SU-DHL-6 (cell line): ENCODE data around the gene SLC13A5.

Source experiments
- EZH2phosphoT487 ChIP-seq: fragments of 200-600 bp; sonication (generic), shearing (Covaris generic); conservative IDR thresholded peaks from 2 replicates; pipeline ENCODE4 v1.6.1; 2018; ENCODE audit warnings: mild to moderate bottlenecking, antibody characterized with exemption, low read length, moderate library complexity, mixed read lengths
- TF ChIP-seq, protein P1 (sequence below): fragments of 200-600 bp; sonication (generic); IDR thresholded peaks from one replicate; pipeline ENCODE4 v1.5.1; 2017; ENCODE audit warnings: antibody characterized with exemption, mild to moderate bottlenecking, low read length, moderate library complexity; ENCODE audit not compliant: insufficient read depth, poor library complexity, severe bottlenecking

DNA sequence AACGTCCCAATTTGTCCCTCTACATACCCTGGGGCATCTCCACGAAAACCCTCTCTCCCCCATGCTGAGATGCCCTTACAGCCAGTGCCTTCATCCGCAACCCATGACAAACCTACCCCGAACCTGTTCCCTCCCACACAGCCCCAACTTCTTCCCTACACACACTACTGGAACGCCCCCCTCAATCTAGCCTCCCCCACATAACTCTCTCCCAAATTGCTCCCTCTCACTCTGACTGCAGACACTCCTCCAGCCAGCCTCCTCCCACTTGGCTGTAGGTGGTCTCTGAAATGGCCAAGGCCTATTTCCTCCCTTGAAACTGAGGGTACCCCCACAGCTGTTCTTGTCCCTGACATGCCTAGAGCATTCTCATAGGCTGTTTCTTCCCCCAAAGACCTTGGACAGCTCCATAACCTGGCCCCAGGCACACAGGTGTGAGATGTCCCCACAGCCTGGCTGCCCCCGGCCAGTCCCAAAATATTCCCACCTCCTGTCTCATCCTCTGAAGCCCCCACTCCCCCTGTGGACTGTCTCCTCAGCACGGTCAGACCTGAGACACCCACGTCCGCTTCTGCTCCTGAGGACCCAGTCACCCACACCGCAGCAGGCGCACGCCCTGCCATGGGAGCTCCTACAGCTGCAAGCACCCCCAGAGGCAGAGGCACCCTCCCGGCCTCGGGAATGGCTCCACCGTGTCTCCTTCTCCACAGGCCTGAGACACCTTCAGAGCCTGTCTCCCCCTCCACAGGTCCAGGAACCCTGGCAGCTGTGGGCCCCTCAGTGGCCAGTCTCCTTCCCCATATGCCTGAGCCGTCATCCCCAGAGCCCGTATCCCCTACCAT is 76.3 kb downstream of the SLC13A5 start:
- TF ChIP-seq, protein P1, sequence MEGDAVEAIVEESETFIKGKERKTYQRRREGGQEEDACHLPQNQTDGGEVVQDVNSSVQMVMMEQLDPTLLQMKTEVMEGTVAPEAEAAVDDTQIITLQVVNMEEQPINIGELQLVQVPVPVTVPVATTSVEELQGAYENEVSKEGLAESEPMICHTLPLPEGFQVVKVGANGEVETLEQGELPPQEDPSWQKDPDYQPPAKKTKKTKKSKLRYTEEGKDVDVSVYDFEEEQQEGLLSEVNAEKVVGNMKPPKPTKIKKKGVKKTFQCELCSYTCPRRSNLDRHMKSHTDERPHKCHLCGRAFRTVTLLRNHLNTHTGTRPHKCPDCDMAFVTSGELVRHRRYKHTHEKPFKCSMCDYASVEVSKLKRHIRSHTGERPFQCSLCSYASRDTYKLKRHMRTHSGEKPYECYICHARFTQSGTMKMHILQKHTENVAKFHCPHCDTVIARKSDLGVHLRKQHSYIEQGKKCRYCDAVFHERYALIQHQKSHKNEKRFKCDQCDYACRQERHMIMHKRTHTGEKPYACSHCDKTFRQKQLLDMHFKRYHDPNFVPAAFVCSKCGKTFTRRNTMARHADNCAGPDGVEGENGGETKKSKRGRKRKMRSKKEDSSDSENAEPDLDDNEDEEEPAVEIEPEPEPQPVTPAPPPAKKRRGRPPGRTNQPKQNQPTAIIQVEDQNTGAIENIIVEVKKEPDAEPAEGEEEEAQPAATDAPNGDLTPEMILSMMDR: no peak
- no peak for TF ChIP-seq EZH2phosphoT487
